CD4-positive, alpha-beta T cell (primary cell): ENCODE measurements around the gene CBARP. TPM values are rescaled to one million over a fixed set of nuclear protein-coding genes. Genes with fewer than 3 reads are reported as not detected.

Experiments used
- ATAC-seq: fragments of 200-7000 bp; cut with Tn5 transposase; one replicate; pipeline ENCODE4 v1.10.0; 2022; ENCODE audit warnings: mild to moderate bottlenecking; ENCODE audit not compliant: poor library complexity
- CTCF ChIA-PET: fragments of 350-600 bp; sonication (Branson Sonifier 250); formaldehyde crosslinking; loops from one replicate; lab custom pipeline; 2021; ENCODE audit warnings: antibody characterized with exemption, inconsistent platforms; lab: Charles Lee
- POLR2A ChIA-PET: fragments of 350-600 bp; sonication (Branson Sonifier 250); formaldehyde crosslinking; loops from one replicate; lab custom pipeline; 2021; ENCODE audit warnings: antibody characterized with exemption, inconsistent platforms; lab: Charles Lee
- DNase-seq, 14 experiments: peaks; one replicate each; pipeline ENCODE4 v3.0.0-alpha.2; 2013 to 2020; ENCODE audit warnings: mixed read lengths in 2 of 14
- H3K27ac ChIP-seq, 2 donors: one replicate each; pipeline versions ENCODE4 v1.5.1 to v1.7.0; 2013; ENCODE audit warnings: low read length in 2 of 2, low read depth in 1 of 2, mild to moderate bottlenecking in 1 of 2
- H3K27me3 ChIP-seq, 2 experiments: 1 replicate in 1 of 2; 2 replicates in 1 of 2; pipeline versions ENCODE4 v1.6.1 to v1.7.0; 2013; ENCODE audit warnings: low read length in 2 of 2, control low read depth in 1 of 2, mild to moderate bottlenecking in 1 of 2, moderate library complexity in 1 of 2; ENCODE audit not compliant: insufficient read depth in 2 of 2, control insufficient read depth in 1 of 2
- H3K36me3 ChIP-seq: one replicate; pipeline ENCODE4 v1.6.1; 2013; ENCODE audit warnings: low read length, control low read depth; ENCODE audit not compliant: insufficient read depth
- H3K4me1 ChIP-seq: one replicate; pipeline ENCODE4 v1.6.1; 2013; ENCODE audit warnings: low read length, control low read depth; ENCODE audit not compliant: insufficient read depth
- H3K4me3 ChIP-seq: one replicate; pipeline ENCODE4 v1.5.1; 2013; ENCODE audit warnings: mild to moderate bottlenecking, low read length, moderate library complexity
- H3K9me3 ChIP-seq, 2 experiments: 1 replicate in 1 of 2; 2 replicates in 1 of 2; pipeline versions ENCODE4 v1.6.1 to v1.7.0; 2013; ENCODE audit warnings: low read length in 2 of 2, mild to moderate bottlenecking in 2 of 2, control low read depth in 1 of 2, moderate library complexity in 1 of 2; ENCODE audit not compliant: control insufficient read depth in 1 of 2, insufficient read depth in 1 of 2
- H3K27ac Mint-ChIP-seq: one replicate; pipeline ENCODE4 v1.8.0; 2020; ENCODE audit warnings: mixed read lengths
- H3K27me3 Mint-ChIP-seq: one replicate; pipeline ENCODE4 v1.8.0; 2021; ENCODE audit warnings: mixed read lengths
- H3K36me3 Mint-ChIP-seq: one replicate; pipeline ENCODE4 v1.8.0; 2021; ENCODE audit warnings: low read depth, mixed read lengths
- H3K4me1 Mint-ChIP-seq: one replicate; pipeline ENCODE4 v1.8.0; 2021; ENCODE audit warnings: low read depth, mixed read lengths
- H3K4me3 Mint-ChIP-seq: one replicate; pipeline ENCODE4 v1.8.0; 2020; ENCODE audit warnings: mild to moderate bottlenecking, mixed read lengths
- H3K9me3 Mint-ChIP-seq: one replicate; pipeline ENCODE4 v1.8.0; 2020; ENCODE audit warnings: mixed read lengths
- CTCF ChIP-seq: fragments of 200-600 bp; IDR thresholded peaks from one replicate; pipeline ENCODE4 v1.8.0; 2022; ENCODE audit warnings: antibody characterized with exemption, mild to moderate bottlenecking
- intact Hi-C, 2 experiments: fragments of 100-400 bp; cut with DNase I in 1 of 2; cut with micrococcal nuclease in 1 of 2; formaldehyde crosslinking; loops; one replicate each; pipeline versions ENCODE4 v1.15.1 to v1.9.0; 2023 to 2025; cut with DNase I, micrococcal nuclease
- total RNA-seq, 174 experiments: library from RNA in 2 of 174; stranded (reverse) in 2 of 174; gene quantifications; one replicate each; pipeline ENCODE4 v1.2.3 and lab custom pipeline; 2021 to 2026

The CBARP gene
- total RNA-seq, 2 experiments from 2014 or later = 0.22 TPM; not detected in 1

DNA sequence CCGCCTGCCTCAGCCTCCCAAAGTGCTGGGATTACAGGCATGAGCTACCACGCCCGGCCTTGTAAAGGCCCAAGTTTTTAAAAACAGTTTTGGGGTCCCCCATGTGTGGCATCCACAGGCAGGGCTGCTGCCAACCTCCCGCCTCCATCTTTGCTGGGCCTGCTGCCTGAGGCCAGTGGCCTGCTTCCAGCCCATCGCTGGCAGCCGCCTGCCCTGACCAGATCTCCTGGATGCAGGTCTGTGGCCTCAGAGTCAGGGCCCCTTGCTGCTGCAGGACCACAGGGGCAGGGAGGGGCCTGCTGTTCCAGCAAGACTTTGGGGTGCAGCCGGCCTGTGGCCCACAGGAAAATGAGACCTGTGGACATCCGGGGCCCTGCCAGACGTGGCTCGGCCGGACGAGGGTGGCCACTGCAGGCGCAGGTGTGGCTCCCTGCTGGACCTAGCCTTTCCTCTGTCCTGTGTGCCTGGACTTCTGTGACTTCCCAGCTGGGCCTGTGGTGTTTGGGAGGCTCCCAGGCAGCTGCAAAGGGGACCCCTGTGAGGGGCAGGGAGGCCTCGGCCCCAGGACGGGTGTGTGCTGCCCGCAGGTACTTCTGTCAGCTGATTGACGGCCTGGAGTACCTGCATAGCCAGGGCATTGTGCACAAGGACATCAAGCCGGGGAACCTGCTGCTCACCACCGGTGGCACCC lies 17.9 kb downstream of the CBARP start:
- no peak overlapping the region for H3K27ac ChIP-seq
- POLR2A ChIA-PET = no interaction called here
- no peaks in the 10 kb centered on the region for H3K4me1 Mint-ChIP-seq
- no peak overlapping the region for H3K4me3 Mint-ChIP-seq
- CTCF ChIA-PET = no interaction called here
- H3K27ac Mint-ChIP-seq = no peak overlapping the region
- H3K27me3 Mint-ChIP-seq = no peaks in the 10 kb centered on the region
- H3K4me3 ChIP-seq = no peak overlapping the region
- peaks cover 50% of the 10 kb centered on the region for H3K36me3 ChIP-seq
- ATAC-seq (no peak), DNase-seq (no peak)
- no peaks in the 10 kb centered on the region for H3K9me3 ChIP-seq
- H3K4me1 ChIP-seq = no peaks in the 10 kb centered on the region
- H3K36me3 Mint-ChIP-seq = peaks cover 7% of the 10 kb centered on the region
- TF ChIP-seq CTCF = no peak
- intact Hi-C loops = no loop called here
- H3K9me3 Mint-ChIP-seq = no peaks in the 10 kb centered on the region
- H3K27me3 ChIP-seq = no peaks in the 10 kb centered on the region

DNA sequence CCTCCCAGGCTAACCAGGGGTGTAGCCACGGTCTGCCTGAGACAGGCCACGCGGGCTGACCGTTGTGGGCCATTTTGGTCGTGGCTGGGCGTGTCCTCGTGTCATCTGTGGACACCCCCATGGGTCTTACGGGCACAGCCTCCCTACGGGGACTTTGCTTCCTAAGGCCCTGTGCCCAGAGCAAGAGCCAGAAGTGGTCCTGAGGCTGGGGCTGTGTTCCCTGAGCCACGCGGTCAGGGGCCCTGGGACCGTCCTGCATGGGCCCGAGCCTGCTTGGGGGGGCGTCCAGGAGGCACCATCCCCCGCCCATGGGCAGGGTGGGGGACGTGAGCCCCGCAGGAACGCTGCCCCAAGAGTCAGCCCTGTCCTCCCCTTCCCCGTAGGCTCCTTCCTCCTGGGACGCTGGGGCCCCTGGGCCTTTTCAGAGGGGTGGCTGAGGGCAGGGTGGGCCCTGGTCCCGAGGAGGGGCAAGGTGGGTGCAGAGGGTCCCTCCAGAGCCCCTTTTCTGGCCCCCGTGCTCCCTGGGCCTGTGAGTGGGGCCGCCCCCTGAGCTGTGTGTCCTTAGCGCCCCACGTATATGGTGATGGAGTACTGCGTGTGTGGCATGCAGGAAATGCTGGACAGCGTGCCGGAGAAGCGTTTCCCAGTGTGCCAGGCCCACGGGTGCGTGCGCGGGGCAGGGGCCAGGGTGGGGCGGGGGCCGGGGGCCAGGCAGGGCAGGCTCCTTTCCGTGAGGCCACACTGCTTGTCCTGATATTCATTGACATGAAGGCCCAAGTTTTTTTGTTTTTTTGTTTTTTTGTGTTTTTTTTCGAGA lies 18.8 kb downstream of the CBARP start:
- no peak overlapping the region for H3K27ac Mint-ChIP-seq
- Histone ChIP-seq H3K27ac (no peak overlapping the region), H3K36me3 (peaks cover 41% of the 10 kb centered on the region), H3K27me3 (no peaks in the 10 kb centered on the region), H3K9me3 (no peaks in the 10 kb centered on the region), H3K4me3 (no peak overlapping the region), H3K4me1 (peaks cover 9% of the 10 kb centered on the region)
- no peak for TF ChIP-seq CTCF
- DNase-seq (no peak), ATAC-seq (no peak)
- H3K4me1 Mint-ChIP-seq = peaks cover 4% of the 10 kb centered on the region
- H3K27me3 Mint-ChIP-seq = no peaks in the 10 kb centered on the region
- ChIA-PET CTCF (no interaction called here), POLR2A (interaction anchor here (0.5 kb wide), 1 partner anchor 46 kb away, joined by 3 read pairs; no protein-coding TSS in a partner anchor)
- no peaks in the 10 kb centered on the region for H3K9me3 Mint-ChIP-seq
- intact Hi-C loops = no loop called here
- H3K4me3 Mint-ChIP-seq = no peak overlapping the region
- peaks cover 10% of the 10 kb centered on the region for H3K36me3 Mint-ChIP-seq

GRCh38 chr19:1217366-1217765 lies 20.4 kb downstream of the CBARP start:
- intact Hi-C loops = no loop called here
- DNase-seq (no peak), ATAC-seq (no peak)
- no peak overlapping the region for H3K4me3 ChIP-seq
- Mint-ChIP-seq H3K27ac (no peak overlapping the region), H3K4me3 (no peak overlapping the region), H3K36me3 (peaks cover 15% of the 10 kb centered on the region), H3K4me1 (peaks cover 14% of the 10 kb centered on the region), H3K9me3 (no peaks in the 10 kb centered on the region), H3K27me3 (no peaks in the 10 kb centered on the region)
- no peaks in the 10 kb centered on the region for H3K27me3 ChIP-seq
- H3K4me1 ChIP-seq = peaks cover 23% of the 10 kb centered on the region
- peaks cover 30% of the 10 kb centered on the region for H3K36me3 ChIP-seq
- ChIA-PET POLR2A (interaction anchor here (1.2 to 1.4 kb wide), 2 partner anchors 11 to 51 kb away, joined by 4 to 5 read pairs; partner anchors contain the start of gene CIRBP), CTCF (interaction anchor here (0.7 to 1.3 kb wide), 2 partner anchors 24 to 104 kb away, joined by 3 to 4 read pairs; no protein-coding TSS in a partner anchor)
- no peak for TF ChIP-seq CTCF
- H3K27ac ChIP-seq = no peak overlapping the region
- H3K9me3 ChIP-seq = no peaks in the 10 kb centered on the region
